ENCODE measurements around the gene FAM240B. TPM values are rescaled to one million over a fixed set of nuclear protein-coding genes. Genes with fewer than 3 reads are reported as not detected.

The FAM240B gene
- total and polyA plus RNA-seq, 10 of the 15 experiments (the other 5 are each of a cell fraction or from before 2014, with no cell fraction given), result not detected

DNA sequence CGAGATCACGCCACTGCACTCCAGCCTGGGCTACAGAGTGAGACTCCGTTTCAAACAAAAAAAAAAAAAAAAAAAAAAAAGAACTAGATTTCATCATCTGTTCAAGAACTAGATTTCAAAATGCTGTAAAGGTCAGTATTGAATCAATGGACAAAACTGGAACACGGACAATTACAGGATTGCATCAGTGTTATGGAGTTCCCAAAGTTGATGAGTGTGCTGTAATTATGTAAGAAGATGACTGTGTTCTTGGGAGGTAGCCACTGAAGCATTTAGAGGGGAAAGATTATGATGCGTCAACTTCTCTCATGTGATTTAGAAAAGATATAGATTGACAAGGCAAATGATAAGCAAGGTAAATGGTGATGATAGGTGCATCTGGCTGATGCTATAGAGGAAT is 6.5 kb downstream of the FAM240B start:
- ChIA-PET SMC1A (ENCODE audit: uncharacterized antibody, unreplicated experiment) (no interaction called here), POLR2A (no interaction called here), CTCF (no interaction called here), RAD21 (ENCODE audit: unreplicated experiment) (no interaction called here)
- BruUV-seq (replicated peaks), result no TSS peak
- intact Hi-C loops (cut with micrococcal nuclease; ENCODE audit: unreplicated experiment), result loop anchor here (5.0 kb wide), 1 partner anchor 44 kb away; no protein-coding TSS in a partner anchor
- H3K4me3 ChIP-seq, result no peak overlapping the region
- H3K27ac ChIP-seq (ENCODE audit: control insufficient read depth, insufficient read depth), result no peak overlapping the region
- no peak overlapping the region for H3K9ac ChIP-seq (ENCODE audit: control insufficient read depth, insufficient read depth, low read length)
- DNase-seq (ENCODE audit: low read depth, low spot score) (no peak), ATAC-seq (no peak), FAIRE-seq (no peak)
- H4K20me1 ChIP-seq (ENCODE audit: control insufficient read depth, insufficient read depth), result no peaks in the 10 kb centered on the region
- H3K79me2 ChIP-seq (ENCODE audit: control insufficient read depth, insufficient read depth, low read length), result no peaks in the 10 kb centered on the region
- 60% methylated on average over 4 of the region's 5 CpGs for WGBS (ENCODE audit: insufficient coverage, insufficient replicate concordance, low lambda C conversion rate, missing lambda C conversion rate)
- no peaks in the 10 kb centered on the region for H3K4me1 ChIP-seq (ENCODE audit: control insufficient read depth, insufficient read depth, low read length)
- TF ChIP-seq TAF1 (IDR thresholded peaks at IDR 0.05; ENCODE audit: borderline replicate concordance, low read depth, low read length) (no peak), CEBPZ (IDR thresholded peaks at IDR 0.05; ENCODE audit: low read depth, low read length) (no peak), ELK1 (IDR thresholded peaks at IDR 0.05; ENCODE audit: low read depth, low read length) (no peak), ZNF592 (IDR thresholded peaks at IDR 0.05) (no peak), SMC3 (IDR thresholded peaks at IDR 0.05; ENCODE audit: borderline replicate concordance, low read length) (no peak), EZH2 (IDR thresholded peaks at IDR 0.05; ENCODE audit: borderline replicate concordance, control insufficient read depth, low read depth, low read length) (no peak), FOXK2 (IDR thresholded peaks at IDR 0.05) (no peak), HDGF (IDR thresholded peaks at IDR 0.05) (no peak), BCL11A (IDR thresholded peaks at IDR 0.05; ENCODE audit: low read depth, low read length) (no peak)
- TF ChIP-seq, protein P1, sequence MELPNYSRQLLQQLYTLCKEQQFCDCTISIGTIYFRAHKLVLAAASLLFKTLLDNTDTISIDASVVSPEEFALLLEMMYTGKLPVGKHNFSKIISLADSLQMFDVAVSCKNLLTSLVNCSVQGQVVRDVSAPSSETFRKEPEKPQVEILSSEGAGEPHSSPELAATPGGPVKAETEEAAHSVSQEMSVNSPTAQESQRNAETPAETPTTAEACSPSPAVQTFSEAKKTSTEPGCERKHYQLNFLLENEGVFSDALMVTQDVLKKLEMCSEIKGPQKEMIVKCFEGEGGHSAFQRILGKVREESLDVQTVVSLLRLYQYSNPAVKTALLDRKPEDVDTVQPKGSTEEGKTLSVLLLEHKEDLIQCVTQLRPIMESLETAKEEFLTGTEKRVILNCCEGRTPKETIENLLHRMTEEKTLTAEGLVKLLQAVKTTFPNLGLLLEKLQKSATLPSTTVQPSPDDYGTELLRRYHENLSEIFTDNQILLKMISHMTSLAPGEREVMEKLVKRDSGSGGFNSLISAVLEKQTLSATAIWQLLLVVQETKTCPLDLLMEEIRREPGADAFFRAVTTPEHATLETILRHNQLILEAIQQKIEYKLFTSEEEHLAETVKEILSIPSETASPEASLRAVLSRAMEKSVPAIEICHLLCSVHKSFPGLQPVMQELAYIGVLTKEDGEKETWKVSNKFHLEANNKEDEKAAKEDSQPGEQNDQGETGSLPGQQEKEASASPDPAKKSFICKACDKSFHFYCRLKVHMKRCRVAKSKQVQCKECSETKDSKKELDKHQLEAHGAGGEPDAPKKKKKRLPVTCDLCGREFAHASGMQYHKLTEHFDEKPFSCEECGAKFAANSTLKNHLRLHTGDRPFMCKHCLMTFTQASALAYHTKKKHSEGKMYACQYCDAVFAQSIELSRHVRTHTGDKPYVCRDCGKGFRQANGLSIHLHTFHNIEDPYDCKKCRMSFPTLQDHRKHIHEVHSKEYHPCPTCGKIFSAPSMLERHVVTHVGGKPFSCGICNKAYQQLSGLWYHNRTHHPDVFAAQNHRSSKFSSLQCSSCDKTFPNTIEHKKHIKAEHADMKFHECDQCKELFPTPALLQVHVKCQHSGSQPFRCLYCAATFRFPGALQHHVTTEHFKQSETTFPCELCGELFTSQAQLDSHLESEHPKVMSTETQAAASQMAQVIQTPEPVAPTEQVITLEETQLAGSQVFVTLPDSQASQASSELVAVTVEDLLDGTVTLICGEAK (IDR thresholded peaks at IDR 0.05; ENCODE audit: borderline replicate concordance), result no peak
- in situ Hi-C loops (cut with MboI), result no loop called here
- H3K9me3 ChIP-seq (replicated peaks; ENCODE audit: control insufficient read depth, insufficient read depth, low read length), result no peaks in the 10 kb centered on the region
- H3K36me3 ChIP-seq (ENCODE audit: control insufficient read depth in 2 of 2, insufficient read depth in 2 of 2, low read length in 1 of 2), result no peaks in the 10 kb centered on the region
- H3K27me3 ChIP-seq (replicated peaks in 1 of 2; ENCODE audit: control insufficient read depth in 2 of 2, insufficient read depth in 2 of 2, low read length in 1 of 2), result no peaks in the 10 kb centered on the region
- no peak overlapping the region for H3K4me2 ChIP-seq (ENCODE audit: control insufficient read depth, insufficient read depth)
- no peak overlapping the region for H2AFZ ChIP-seq (ENCODE audit: control insufficient read depth, low read depth, low read length)
